DMS79 (cell line): ENCODE measurements around the gene SLC39A11.
"Not testable (repeated sequence)": the region's sequence is repeated elsewhere in the genome, so short reads cannot be mapped to it uniquely, and the experiment has no call there.

Experiments
- DNase-seq: peaks from one replicate; lab custom pipeline; 2025; lab: John Stamatoyannopoulos, UW

SLC39A11 gene

DNA sequence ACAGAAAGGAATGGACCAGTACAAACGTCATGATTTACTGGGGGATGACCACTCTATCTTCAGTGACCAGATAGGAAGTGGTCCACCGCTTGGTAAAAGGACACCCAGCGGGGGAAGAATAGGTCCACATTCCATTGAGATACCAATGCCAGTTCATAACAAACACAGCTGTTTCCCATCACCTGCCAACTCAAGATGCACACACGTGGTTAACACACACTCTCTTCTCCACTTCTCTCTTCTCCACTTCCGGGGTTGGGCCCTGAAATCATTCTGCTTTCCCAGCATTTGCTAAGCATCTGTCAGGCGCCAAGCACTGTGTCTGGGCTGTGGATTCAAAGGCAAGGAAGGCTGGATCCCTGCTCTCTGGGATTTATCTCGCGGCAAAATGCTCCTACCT, 175.5 kb downstream of the SLC39A11 start:
- no peak for DNase-seq

DNA sequence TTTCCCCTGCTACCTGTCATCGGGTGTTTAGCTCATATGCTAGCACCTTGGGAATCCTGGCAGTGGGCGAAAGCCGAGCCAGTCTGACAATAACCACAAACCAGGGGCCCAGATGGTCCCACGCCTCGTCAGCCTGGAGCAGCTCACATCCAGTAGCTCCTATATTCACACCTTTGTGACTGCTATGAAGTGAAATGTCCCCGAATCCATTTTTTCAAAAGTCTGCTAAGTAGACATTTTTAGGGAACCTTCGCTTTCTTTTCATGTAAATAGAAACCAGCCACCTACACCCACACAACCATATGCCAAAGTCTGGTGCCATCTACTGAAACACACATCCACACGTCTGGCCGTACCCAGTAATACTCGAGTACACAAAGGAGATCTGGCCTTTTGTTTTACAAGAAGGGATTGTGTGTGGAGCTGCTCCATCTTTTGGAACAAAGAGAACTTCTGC, 176.8 kb downstream of the SLC39A11 start:
- DNase-seq = no peak

- DNase-seq = no peak
Observed at GRCh38 chr17:72913142-72913682, 179.3 kb downstream of the SLC39A11 start.

DNA sequence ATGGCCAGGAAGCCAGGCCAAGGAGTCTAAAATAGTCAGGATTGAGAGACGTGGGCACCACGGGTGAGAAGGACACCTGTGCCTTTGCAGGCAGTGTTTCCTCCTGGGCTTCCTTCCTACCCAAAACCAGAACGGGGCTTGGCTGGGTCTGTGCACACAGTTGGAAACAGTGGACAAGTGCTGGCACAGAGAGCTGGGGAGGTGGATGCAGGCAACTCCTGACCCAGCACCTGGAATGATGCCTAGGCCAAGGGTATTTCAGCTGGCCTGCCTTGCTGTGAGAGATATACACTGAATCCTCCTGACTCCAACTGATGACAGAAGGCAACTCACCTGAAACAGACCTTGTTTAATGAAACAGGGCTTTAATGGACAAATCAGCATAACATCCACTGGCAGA, 186.2 kb downstream of the SLC39A11 start:
- no peak for DNase-seq

DNA sequence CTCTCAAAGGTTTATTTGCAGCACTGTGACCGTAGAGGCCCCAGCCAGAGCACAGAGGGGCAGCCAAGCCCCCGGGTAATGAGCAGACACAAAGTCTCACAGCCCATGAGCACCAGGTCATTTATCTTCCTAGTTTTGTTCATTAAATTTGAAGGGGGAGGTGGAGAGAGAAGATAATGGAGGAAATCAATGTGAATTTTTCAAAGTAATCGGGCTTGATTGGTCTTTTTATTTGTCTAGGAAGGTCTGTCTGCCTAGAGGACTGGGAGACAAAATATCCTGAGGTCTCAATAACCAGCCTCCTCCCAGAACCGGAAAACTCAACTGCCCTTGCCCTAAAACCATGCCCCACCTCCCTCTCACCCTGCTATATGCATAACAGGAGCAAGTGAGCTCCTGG, 189.0 kb downstream of the SLC39A11 start:
- DNase-seq = no peak

DNA sequence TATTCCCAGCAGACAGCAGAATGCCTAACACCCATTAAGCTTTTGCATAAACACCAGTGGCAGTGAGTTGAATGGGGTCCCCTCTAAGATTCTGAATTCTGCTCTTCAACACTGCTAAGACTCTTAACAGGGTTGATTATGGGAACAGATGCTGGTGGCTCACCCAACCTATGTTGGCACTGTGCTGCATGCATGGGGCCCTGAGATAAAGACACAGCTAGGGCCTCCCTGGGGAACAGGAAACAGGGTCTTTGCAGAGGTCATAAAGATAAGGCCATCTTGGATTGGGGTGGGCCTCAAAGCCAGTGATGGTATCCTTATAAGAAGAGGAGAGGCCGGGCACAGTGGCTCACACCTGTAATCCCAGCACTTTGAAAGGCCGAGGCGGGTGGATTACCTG, 190.8 kb downstream of the SLC39A11 start:
- DNase-seq = no peak

DNA sequence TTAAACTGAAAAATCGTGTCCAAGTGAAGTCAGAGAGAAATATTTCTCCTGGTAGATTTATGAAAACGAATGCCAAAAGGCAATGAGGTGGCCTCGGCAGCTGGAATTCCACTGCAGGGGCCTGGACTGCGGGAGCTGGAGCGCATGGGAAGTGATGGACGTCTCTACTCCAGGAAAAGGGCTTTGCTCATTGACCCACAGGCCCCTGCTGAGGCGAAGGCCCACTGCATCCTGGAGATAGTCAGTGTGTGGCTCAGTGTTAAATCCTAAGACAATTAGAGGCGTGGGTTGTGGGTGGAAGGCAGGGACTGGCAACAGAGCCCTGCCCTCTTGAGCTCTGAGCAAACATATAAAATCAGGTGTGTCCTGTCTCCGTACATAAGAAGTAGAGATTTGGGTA, 191.4 kb downstream of the SLC39A11 start:
- no peak for DNase-seq

DNA sequence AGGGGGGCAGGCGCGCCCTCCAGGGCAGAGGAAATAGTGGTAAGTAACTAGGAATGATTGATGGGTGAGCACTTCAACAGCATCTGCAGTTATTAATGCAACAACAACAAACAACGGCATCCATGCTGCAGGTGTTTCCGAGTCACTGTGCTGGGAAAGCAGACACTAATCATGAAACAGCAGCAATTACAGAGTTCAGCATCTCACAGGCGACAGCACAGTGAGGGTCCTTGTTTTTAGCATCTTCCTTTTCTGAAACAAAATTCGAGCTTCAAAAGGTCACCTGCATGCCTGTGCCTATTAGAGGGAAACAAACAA, 191.9 kb downstream of the SLC39A11 start:
- no peak for DNase-seq

GRCh38 chr17:72898725-72899124, 193.8 kb downstream of the SLC39A11 start:
- peak; percentile 87 for DNase-seq

DNA sequence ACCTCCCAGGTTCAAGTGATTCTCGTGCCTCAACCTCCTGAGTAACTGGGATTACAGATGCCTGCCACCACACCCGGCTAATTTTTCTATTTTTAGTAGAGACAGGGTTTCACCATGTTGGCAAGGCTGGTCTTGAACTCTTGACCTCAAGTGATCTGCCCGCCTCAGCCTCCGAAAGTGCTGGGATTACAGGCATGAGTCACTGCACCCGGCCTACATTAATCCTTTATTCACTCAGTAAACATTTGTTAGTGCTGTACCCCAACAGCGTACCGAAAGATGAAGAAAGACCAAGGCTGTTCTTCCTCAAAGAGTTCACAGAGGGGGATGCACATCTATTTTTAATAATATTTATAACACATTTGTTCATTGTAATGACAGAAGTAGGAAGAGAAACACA, 196.2 kb downstream of the SLC39A11 start:
- DNase-seq = not testable (repeated sequence)

GRCh38 chr17:72891627-72892026, 200.9 kb downstream of the SLC39A11 start:
- no peak for DNase-seq

DNA sequence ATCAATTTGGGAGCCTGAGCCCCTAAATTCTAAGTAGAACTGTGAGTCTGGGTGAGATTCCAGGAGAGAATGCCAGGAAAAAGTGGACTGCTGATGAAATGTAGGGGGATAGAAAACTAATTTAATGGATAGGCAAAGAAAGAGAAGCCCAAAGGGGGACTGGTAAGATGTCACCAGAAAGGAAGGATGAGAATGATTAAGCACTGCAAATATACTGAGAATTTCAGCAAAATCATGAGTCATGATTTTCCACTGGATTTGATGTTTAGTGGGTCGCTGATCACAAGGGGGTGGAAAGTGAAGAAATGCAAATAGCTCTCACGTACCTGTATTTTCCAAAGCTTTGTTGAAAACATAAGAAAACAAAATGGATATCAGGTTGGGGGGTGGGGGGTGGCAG, 201.8 kb downstream of the SLC39A11 start:
- no peak for DNase-seq

DNA sequence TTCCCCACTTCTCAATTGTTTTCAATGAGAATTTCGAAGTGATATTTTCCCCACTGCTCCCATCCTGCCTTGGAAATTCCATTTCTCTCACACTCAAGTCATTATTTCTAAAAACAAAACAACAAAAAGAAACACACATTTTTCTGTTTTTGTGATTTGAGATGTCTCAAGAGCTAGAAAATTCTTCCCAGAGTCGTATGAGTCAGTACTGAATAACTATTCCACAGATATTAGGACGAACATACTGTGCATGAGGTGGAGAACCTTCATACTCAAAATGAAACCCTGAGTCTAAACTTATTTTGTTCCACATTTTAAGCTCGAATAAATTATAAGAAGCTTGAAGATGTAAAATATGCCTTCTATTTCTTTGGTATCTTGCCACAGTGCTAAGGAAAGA, 204.6 kb downstream of the SLC39A11 start:
- no peak for DNase-seq

GRCh38 chr17:72887322-72887721, 205.2 kb downstream of the SLC39A11 start:
- DNase-seq = no peak

DNA sequence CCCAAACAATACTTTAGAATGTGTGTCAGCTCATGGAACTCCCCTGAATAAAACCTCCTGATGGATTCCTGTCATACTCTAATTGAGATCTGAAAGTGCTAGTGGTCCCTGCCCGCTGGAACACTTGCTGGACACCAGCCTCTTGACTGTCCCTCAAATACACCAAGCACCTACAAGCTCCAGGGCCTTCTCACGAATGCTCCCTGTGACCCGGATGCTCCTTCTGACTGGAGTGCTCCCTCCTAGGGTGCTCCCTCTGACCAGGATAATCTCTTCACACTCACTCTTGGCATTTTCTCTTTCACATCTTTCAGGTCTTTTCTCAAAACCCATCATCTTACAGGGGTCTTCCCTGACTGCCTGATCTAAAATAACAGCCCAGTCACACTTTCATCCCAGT, 205.9 kb downstream of the SLC39A11 start:
- no peak for DNase-seq

DNA sequence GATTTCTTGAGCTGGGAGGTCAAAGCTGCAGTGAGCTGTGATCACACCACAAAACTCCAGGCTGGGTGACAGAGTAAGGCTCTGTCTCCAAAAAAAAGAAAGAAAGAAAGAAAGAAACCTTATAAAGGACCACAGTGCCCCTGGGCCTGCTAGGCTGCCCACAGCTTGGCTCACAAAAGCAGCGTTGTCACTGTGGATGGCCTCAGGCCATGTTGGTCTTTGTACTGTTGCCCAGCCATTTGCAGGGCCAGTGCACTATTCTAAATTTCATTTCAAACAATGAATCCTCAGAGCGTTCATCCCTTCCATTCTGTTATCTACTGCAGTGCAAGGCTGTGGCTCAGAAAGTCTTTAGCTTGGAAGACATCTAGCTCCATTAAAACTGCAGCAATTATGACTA, 208.4 kb downstream of the SLC39A11 start:
- DNase-seq = no peak

GRCh38 chr17:72883351-72883750, 209.1 kb downstream of the SLC39A11 start:
- no peak for DNase-seq

DNA sequence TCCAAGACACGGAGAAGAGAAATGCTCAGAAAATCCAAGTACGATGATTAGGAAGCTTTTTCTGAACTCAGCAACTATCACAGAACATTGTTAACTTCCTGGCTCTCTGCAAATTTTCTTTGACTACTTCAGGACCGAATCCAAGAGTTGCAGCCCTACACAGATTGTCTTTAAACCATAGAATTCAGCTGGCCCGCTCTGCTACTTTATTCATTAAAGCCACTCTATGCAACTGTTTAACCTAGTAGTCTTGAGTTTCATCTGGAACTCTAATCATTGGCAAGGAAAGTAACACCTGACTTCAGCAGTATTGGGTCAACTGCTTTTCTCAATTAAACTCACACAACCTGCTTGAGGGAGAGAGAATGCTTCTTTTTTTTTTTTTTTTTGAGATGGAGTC, 210.1 kb downstream of the SLC39A11 start:
- no peak for DNase-seq

- no peak for DNase-seq
Observed at GRCh38 chr17:72879877-72880276, 212.6 kb downstream of the SLC39A11 start.

DNA sequence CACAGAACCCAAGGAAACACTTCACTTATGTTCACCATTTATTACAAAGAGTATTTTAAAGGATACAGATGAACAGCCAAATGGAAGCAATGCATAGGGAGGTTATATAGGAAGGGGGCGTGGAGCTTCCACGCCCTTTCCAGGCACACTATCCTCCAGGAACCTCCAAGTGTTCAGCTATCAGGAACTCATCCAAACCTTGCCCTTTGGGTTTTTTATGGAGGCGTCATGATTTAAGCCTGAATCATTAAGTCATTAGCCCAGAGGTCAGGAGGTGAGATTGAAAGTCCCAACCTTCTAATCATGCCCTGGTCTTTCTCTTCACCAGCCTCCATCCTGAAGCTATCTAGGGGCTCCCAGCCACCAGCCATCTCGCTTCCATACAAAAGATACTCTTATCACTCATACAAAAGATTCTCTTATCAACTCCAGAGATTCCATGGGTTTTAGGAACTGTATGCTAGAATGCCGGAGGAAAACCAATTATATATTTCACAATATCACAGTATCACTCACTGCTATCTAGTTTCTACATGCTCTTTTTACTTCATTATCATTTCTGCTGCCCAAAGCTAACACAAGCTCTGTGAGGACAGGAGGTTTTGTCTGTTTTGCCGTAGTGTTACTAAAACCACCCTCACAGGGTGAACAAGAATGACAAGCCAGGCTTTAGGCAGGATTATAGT, 213.4 kb downstream of the SLC39A11 start:
- no peak for DNase-seq

GRCh38 chr17:72877348-72877747, 215.1 kb downstream of the SLC39A11 start:
- no peak for DNase-seq

- no peak for DNase-seq
Observed at GRCh38 chr17:72876413-72876812, 216.1 kb downstream of the SLC39A11 start.

DNA sequence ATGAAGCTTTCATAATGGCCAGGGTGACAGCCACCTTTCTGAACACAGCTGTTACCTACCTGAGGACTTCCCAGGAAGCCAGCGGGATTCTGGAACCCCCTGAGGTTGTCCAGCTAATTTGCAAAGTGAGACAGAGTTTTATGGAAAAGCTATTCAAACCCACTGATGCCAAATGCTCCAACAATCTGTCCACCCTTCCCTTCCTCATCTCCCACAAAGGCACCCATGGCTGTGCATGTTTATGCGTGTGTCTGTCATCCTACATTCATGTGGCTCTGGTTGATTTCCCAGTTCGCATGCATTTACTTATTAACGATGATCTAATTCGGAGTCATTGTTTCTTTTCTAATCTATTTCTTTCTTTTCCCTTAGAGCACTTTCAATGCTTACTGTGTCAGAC, 217.1 kb downstream of the SLC39A11 start:
- DNase-seq = no peak

GRCh38 chr17:72872396-72872795, 220.1 kb downstream of the SLC39A11 start:
- no peak for DNase-seq
